GM12891 (cell line): ENCODE results near the gene PLXND1.

Source experiments
- PAX5 ChIP-seq: IDR thresholded peaks from 2 replicates; pipeline ENCODE4 v1.6.1; 2011; ENCODE audit warnings: low read length, moderate library complexity, mild to moderate bottlenecking; ENCODE audit not compliant: insufficient read depth, severe bottlenecking
- POLR2A ChIP-seq: IDR thresholded peaks from 2 replicates; pipeline ENCODE4 v1.6.1; 2011; ENCODE audit warnings: low read depth, low read length, control low read depth
- POLR2AphosphoS5 ChIP-seq: IDR thresholded peaks from 2 replicates; pipeline ENCODE4 v1.6.1; 2011; ENCODE audit warnings: low read depth, low read length, control low read depth
- POU2F2 ChIP-seq: IDR thresholded peaks from 2 replicates; pipeline ENCODE4 v1.6.1; 2011; ENCODE audit warnings: low read depth, mild to moderate bottlenecking, control low read depth, low read length, moderate library complexity
- SPI1 ChIP-seq: IDR thresholded peaks from 2 replicates; pipeline ENCODE4 v1.6.1; 2011; ENCODE audit warnings: low read depth, low read length, control low read depth
- TAF1 ChIP-seq: IDR thresholded peaks from 2 replicates; pipeline ENCODE4 v1.6.1; 2011; ENCODE audit warnings: low read depth, low read length, control low read depth

GRCh38 chr3:129519449-129519848 lies 87.0 kb downstream of the PLXND1 start:
- no peak for TF ChIP-seq POLR2AphosphoS5
- no peak for TF ChIP-seq POLR2A
- no peak for TF ChIP-seq TAF1
- TF ChIP-seq SPI1, result no peak
- no peak for TF ChIP-seq PAX5
- TF ChIP-seq POU2F2, result no peak
